H7 (cell line): Measurements from ENCODE around the gene PRDM2. TPM values are rescaled to one million over a fixed set of nuclear protein-coding genes. Genes with fewer than 3 reads are reported as not detected.

Experiments
- DNase-seq: peaks from one replicate; pipeline ENCODE4 v3.0.0; 2012
- H3K27me3 ChIP-seq: 2 replicates; pipeline ENCODE4 v1.6.0; 2011; ENCODE audit warnings: mild to moderate bottlenecking, low read length; ENCODE audit not compliant: control insufficient read depth, insufficient read depth
- H3K36me3 ChIP-seq: replicated peaks from 2 replicates; pipeline ENCODE4 v1.5.1; 2011; ENCODE audit warnings: low read length; ENCODE audit not compliant: control insufficient read depth, insufficient read depth
- H3K4me3 ChIP-seq: 2 replicates; pipeline ENCODE4 v1.5.1; 2011; ENCODE audit warnings: low read depth, mild to moderate bottlenecking, control low read depth, low read length, moderate library complexity; ENCODE audit not compliant: insufficient read depth
- total RNA-seq: library from RNA; depleted of rRNA; stranded (reverse); fragments of >200 nt; shearing (Covaris generic); gene quantifications from 2 replicates; pipeline ENCODE4 v1.2.3, GENCODE V29; 2014

Gene PRDM2
- total RNA-seq, 1 experiment from 2014 or later = 8.6 TPM

GRCh38 chr1:13794231-13795187 is 94.5 kb downstream of the PRDM2 start:
- no peak for DNase-seq
- H3K36me3 ChIP-seq = no peaks in the 10 kb centered on the region
- no peak overlapping the region for H3K4me3 ChIP-seq
- peaks cover 4% of the 10 kb centered on the region for H3K27me3 ChIP-seq

GRCh38 chr1:13797397-13797796 is 97.4 kb downstream of the PRDM2 start:
- DNase-seq = no peak
- no peak overlapping the region for H3K4me3 ChIP-seq
- H3K27me3 ChIP-seq = peaks cover 4% of the 10 kb centered on the region
- H3K36me3 ChIP-seq = no peaks in the 10 kb centered on the region

GRCh38 chr1:13798120-13798519 is 98.1 kb downstream of the PRDM2 start:
- no peaks in the 10 kb centered on the region for H3K36me3 ChIP-seq
- H3K4me3 ChIP-seq = no peak overlapping the region
- DNase-seq = no peak
- peaks cover 4% of the 10 kb centered on the region for H3K27me3 ChIP-seq

- no peak overlapping the region for H3K4me3 ChIP-seq
- no peaks in the 10 kb centered on the region for H3K36me3 ChIP-seq
- peaks cover 6% of the 10 kb centered on the region for H3K27me3 ChIP-seq
- DNase-seq = no peak
Observed at GRCh38 chr1:13799502-13800283, 99.7 kb downstream of the PRDM2 start.

- DNase-seq = no peak
- Histone ChIP-seq H3K4me3 (no peak overlapping the region), H3K36me3 (no peaks in the 10 kb centered on the region), H3K27me3 (peaks cover 6% of the 10 kb centered on the region)
Observed at GRCh38 chr1:13801232-13801631, 101.2 kb downstream of the PRDM2 start.

- DNase-seq = peak; percentile 55
- H3K27me3 ChIP-seq = peaks cover 4% of the 10 kb centered on the region
- no peak overlapping the region for H3K4me3 ChIP-seq
- H3K36me3 ChIP-seq = no peaks in the 10 kb centered on the region
Observed at GRCh38 chr1:13801655-13802486, 101.9 kb downstream of the PRDM2 start.

- H3K4me3 ChIP-seq = no peak overlapping the region
- H3K36me3 ChIP-seq = no peaks in the 10 kb centered on the region
- H3K27me3 ChIP-seq = peaks cover 4% of the 10 kb centered on the region
- DNase-seq = no peak
Observed at GRCh38 chr1:13802782-13803545, 103.0 kb downstream of the PRDM2 start.

GRCh38 chr1:13803546-13804239 is 103.7 kb downstream of the PRDM2 start:
- H3K36me3 ChIP-seq = no peaks in the 10 kb centered on the region
- no peak overlapping the region for H3K4me3 ChIP-seq
- DNase-seq = no peak
- H3K27me3 ChIP-seq = peaks cover 4% of the 10 kb centered on the region

- no peak for DNase-seq
- H3K27me3 ChIP-seq = peaks cover 4% of the 10 kb centered on the region
- no peak overlapping the region for H3K4me3 ChIP-seq
- no peaks in the 10 kb centered on the region for H3K36me3 ChIP-seq
Observed at GRCh38 chr1:13804240-13804633, 104.2 kb downstream of the PRDM2 start.

GRCh38 chr1:13805431-13805830 is 105.4 kb downstream of the PRDM2 start:
- H3K27me3 ChIP-seq = peaks cover 3% of the 10 kb centered on the region; the same call in 1 of the 2 replicates
- DNase-seq = no peak
- H3K36me3 ChIP-seq = no peaks in the 10 kb centered on the region
- no peak overlapping the region for H3K4me3 ChIP-seq

- Histone ChIP-seq H3K27me3 (peaks cover 3% of the 10 kb centered on the region; the same call in 1 of the 2 replicates), H3K36me3 (no peaks in the 10 kb centered on the region), H3K4me3 (no peak overlapping the region)
- DNase-seq = no peak
Observed at GRCh38 chr1:13806108-13806507, 106.1 kb downstream of the PRDM2 start.

GRCh38 chr1:13807209-13807608 is 107.2 kb downstream of the PRDM2 start:
- peaks cover 3% of the 10 kb centered on the region; the same call in 1 of the 2 replicates for H3K27me3 ChIP-seq
- peak; percentile 88 for DNase-seq
- no peaks in the 10 kb centered on the region for H3K36me3 ChIP-seq
- no peak overlapping the region for H3K4me3 ChIP-seq

- H3K27me3 ChIP-seq = no peaks in the 10 kb centered on the region; the same call in 1 of the 2 replicates
- H3K4me3 ChIP-seq = no peak overlapping the region
- H3K36me3 ChIP-seq = no peaks in the 10 kb centered on the region
- DNase-seq = no peak
Observed at GRCh38 chr1:13808729-13809131, 108.7 kb downstream of the PRDM2 start.
